Embryonic facial prominence (tissue), 1 donor: Measurements from ENCODE around the gene MYLK2.
"Not testable (repeated sequence)": the region's sequence is repeated elsewhere in the genome, so short reads cannot be mapped to it uniquely, and the experiment has no call there.

Source experiments
- DNase-seq: peaks from one replicate; pipeline ENCODE4 v3.0.0-alpha.2; 2016; ENCODE audit errors: extremely low spot score

Gene MYLK2

GRCh38 chr20:31819083-31819784, at the start of gene MYLK2:
MYLK2 (plus strand) TSS chr20:31819356; CDS start chr20:31819581, 225 bp downstream.
- no peak for DNase-seq

GRCh38 chr20:31769681-31770080, 49.5 kb upstream of the MYLK2 start:
- DNase-seq = no peak

DNA sequence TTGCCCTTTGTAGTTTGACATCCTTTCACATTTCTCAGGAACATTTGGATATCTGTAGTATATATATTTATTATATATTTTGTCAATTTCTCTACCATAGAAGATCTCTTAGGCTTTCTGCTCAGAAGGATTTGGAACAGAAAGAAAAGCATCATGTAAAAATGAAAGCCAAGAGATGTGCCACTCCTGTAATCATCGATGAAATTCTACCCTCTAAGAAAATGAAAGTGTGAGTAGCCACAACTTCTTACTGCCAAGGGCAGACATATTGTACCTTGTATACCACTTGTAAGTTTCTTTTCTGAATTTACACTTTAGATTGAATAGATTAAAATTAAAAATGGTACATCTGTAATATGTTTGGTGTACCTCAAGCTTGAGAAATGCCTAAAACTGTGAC, 48.9 kb upstream of the MYLK2 start:
- DNase-seq = no peak

GRCh38 chr20:31774408-31774807, 44.7 kb upstream of the MYLK2 start:
- no peak for DNase-seq

- DNase-seq = no peak
Observed at GRCh38 chr20:31780839-31781238, 38.3 kb upstream of the MYLK2 start.

DNA sequence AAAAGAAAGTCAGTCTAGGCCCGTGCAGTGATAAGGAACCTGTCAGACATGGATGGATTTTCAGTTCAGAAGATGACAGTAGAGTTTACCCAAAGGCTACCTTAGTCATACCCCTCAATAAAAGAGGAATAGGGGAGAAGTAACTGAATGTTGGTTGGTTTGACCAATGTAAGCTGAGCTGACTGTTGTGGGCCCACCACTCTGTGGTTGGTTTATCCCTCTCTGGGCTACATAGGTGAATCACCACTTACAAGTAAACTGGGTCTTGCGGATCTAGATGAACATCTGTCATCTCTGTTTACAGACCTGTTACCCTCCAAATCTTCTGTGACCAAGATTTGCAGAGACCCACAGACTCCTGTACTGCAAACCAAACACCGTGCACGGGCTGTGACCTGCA, 37.2 kb upstream of the MYLK2 start:
- no peak for DNase-seq

DNA sequence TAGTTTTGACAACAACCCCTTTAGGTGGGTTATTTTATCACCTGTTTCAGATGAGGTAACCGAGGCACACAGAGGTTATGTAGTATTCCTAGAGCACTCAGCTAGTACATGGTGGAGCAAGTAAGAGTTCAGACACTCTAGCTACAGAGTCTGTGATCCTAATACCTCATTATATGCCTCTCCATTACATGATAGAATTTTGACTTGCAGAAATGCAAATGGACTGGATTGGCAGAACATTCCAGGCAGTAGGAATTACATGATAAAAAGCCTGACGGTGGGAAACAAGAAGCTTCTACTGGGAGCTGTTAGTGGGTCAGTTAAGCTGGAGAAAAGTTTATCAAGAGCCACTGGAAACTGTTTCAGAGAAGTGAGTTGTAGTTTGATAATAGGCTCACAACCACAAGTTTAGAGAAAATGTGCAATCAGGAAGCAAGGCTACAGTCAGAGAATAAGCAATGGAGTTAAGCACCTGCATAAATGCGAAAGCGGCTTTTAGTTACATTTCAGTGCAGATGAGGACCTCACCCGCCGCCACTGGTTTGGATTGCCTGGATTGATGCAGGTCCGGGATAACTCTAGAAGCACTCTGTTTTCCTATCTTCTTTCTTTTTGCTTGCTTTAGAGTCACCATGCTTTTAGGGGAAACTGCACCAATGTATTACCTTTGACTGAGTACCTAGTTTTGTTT, 34.7 kb upstream of the MYLK2 start:
- no peak for DNase-seq

DNA sequence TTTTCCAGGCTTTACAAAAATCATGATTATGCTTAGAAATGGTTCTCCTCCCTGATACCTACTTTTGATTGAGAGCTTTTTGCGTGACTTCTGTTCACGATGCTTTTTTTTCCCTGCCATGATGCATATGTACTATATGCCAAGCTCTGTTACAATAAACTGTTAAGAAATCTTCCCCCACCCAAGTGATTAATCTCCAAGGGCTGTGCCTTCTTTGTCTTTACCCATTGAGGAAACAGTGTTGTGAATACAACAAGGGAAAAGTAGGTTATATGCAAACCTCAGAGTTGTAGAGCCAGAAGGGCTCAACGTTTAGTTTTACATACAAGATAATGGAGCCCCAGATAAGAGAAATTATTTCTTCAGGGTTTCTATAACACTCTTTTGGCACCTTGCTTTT, 34.1 kb upstream of the MYLK2 start:
- DNase-seq = no peak

GRCh38 chr20:31788578-31788977, 30.6 kb upstream of the MYLK2 start:
- DNase-seq = no peak

DNA sequence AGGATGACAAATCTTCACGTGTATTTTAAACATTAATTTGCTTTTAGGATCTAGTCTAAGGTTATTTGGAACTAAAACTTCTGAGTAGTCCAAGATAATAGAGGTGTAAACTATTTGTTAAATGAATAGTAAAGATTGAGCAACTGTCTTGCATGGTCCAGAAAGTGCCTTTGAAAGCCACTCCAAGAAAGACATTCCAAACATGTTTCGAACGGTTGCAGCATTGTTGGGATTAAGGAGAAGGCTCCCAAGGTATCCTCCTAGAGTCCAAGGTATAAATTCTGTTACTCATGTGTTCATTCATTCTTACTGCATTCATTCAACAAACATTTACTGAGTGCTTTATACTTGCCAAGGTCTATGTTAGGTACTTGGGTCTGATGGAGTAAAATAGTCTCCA, 28.8 kb upstream of the MYLK2 start:
- no peak for DNase-seq

- no peak for DNase-seq
Observed at GRCh38 chr20:31797364-31797763, 21.8 kb upstream of the MYLK2 start.

DNA sequence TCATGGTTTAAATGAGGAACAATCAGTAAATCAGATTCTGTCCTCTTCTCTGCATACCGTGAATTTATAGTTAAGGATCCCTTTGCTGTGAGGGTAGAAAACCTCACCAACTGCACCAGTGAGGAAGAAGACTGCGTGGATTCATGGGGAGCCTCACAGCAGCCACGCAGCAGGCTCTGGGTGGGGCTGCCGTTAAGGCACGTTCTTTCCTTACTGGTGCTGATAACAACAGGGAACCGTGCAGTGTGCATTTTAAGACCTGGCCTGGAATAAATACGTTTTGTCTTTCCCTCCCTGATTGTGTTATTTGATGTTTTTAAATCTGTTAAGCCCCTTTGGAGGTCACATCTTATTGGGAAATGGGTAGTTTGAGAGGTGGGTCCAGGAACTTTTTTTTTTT, 17.6 kb upstream of the MYLK2 start:
- no peak for DNase-seq

DNA sequence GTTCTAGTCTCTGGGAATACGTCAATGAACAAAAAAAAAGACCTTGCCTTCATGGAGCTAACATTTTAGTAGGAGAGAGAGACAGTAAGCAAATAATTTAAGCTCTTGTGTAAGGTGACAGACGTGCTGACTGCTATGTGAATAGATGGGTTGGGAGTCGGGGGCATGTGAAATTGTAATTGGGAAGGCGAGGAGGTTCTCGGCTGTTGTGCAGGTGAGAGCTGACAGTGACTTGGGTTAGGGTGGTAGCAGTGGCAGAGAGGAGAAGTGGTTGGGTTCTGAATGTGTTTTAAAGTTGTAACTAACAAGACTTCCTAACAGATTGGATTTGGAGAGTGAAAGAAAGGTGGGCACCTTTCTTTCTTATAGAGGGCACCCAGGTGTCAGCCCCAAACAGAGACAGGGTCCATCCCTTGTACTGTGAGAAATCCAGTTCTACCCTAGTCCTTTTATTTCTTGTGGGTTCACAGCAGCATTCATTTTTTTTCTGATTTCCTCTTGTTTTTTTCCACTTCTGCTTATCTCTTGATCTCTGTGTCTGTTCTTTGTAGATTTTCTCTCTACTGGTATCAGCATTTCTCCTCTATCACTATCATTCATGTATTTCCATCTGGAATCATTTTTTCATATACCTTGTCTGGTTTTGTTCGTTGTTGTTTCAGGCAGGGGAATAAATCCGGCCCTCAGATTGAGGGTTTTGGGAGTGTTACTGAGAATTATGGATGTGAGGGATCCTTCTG, 15.4 kb upstream of the MYLK2 start:
- no peak for DNase-seq

GRCh38 chr20:31806564-31807355, 12.4 kb upstream of the MYLK2 start:
- DNase-seq = no peak

- no peak for DNase-seq
Observed at GRCh38 chr20:31808481-31808880, 10.7 kb upstream of the MYLK2 start.

DNA sequence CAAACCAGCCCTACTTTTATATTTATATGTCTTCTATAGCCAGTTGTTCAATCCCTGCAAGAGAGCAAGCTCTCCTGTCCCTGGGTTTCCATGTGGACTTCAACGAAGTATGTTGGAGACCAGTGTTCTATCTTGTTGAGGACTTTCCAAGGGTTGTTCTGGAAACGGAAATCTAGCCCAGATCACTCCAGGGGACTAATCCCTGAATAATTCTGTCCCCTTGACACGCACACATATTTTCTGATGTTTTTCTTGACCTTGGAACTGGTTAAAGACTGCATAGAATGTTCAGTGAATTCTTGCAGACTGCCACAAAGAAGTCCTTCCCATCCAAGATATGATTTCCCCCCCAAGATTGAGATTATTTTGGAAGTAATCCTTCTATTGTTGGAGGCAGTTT, 9.5 kb upstream of the MYLK2 start:
- no peak for DNase-seq

DNA sequence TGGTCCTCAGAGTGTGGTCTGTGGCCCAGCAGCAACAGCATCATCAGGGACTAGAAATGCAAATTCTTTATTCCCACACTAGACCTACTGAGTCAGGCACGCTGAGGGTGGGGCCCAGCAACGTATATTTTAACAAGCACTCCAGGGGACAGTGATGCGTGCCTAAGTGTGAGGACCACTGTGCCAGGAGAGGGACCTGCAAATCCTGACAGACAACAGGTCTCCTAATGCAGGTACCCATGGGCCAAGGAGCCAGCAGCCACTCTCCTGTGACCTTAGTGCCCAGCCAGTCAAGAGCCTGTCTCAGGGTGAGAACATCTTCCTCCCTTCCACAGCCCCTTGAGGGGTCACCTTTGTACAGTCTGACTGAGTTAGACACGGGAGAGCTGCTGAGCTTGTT, 8.0 kb upstream of the MYLK2 start:
- DNase-seq = no peak

- DNase-seq = no peak
Observed at GRCh38 chr20:31811796-31812728, 7.1 kb upstream of the MYLK2 start.

- DNase-seq = no peak
Observed at GRCh38 chr20:31813611-31814010, 5.5 kb upstream of the MYLK2 start.

- DNase-seq = not testable (repeated sequence)
Observed at GRCh38 chr20:31814142-31814541, 5.0 kb upstream of the MYLK2 start.
